GM23338 (cell line): Measurements from ENCODE around the gene SEC22B. TPM values are rescaled to one million over a fixed set of nuclear protein-coding genes. Genes with fewer than 3 reads are reported as not detected.
"Not testable (repeated sequence)": the region's sequence is repeated elsewhere in the genome, so short reads cannot be mapped to it uniquely, and the experiment has no call there.

Experiments used
- ATAC-seq: fragments of 200-7000 bp; cut with Tn5 transposase; 3 replicates; pipeline ENCODE4 v1.9.1; 2020
- DNase-seq: peaks from one replicate; pipeline ENCODE4 v3.0.0-alpha.2; 2015; ENCODE audit warnings: low spot score
- H2AFZ ChIP-seq: fragments of 200-600 bp; sonication (generic); 2 replicates; pipeline ENCODE4 v1.8.0; 2016; ENCODE audit warnings: antibody characterized with exemption, mild to moderate bottlenecking, moderate library complexity
- H3F3A ChIP-seq: fragments of 200-600 bp; sonication (generic); replicated peaks from 2 replicates; pipeline ENCODE4 v1.8.0; 2017; ENCODE audit warnings: antibody characterized with exemption, mixed run types, low read depth
- H3K27ac ChIP-seq: fragments of 200-600 bp; sonication (generic); 2 replicates; pipeline ENCODE4 v1.6.1; 2016; ENCODE audit warnings: low read depth
- H3K27me3 ChIP-seq: fragments of 200-600 bp; sonication (generic); 2 replicates; pipeline ENCODE4 v1.8.0; 2016; ENCODE audit warnings: mild to moderate bottlenecking, mixed run types, moderate library complexity; ENCODE audit not compliant: insufficient read depth
- H3K36me3 ChIP-seq: fragments of 200-600 bp; sonication (generic); 2 replicates; pipeline ENCODE4 v1.8.0; 2016; ENCODE audit warnings: mild to moderate bottlenecking; ENCODE audit not compliant: insufficient read depth
- H3K4me1 ChIP-seq: fragments of 200-600 bp; sonication (generic); 2 replicates; pipeline ENCODE4 v1.8.0; 2016; ENCODE audit warnings: mild to moderate bottlenecking, moderate library complexity; ENCODE audit not compliant: insufficient read depth
- H3K4me2 ChIP-seq: fragments of 200-600 bp; sonication (generic); 2 replicates; pipeline ENCODE4 v1.7.1; 2017; ENCODE audit warnings: mixed run types
- H3K4me3 ChIP-seq: fragments of 200-600 bp; sonication (generic); 2 replicates; pipeline ENCODE4 v1.6.1; 2016; ENCODE audit warnings: mixed run types
- H3K79me2 ChIP-seq: fragments of 200-600 bp; sonication (generic); replicated peaks from 2 replicates; pipeline ENCODE4 v1.8.0; 2017; ENCODE audit warnings: mild to moderate bottlenecking; ENCODE audit not compliant: insufficient read depth
- H3K9me2 ChIP-seq: fragments of 200-600 bp; sonication (generic); 2 replicates; pipeline ENCODE4 v1.8.0; 2017; ENCODE audit not compliant: insufficient read depth
- H4K20me1 ChIP-seq: fragments of 200-600 bp; sonication (generic); replicated peaks from 2 replicates; pipeline ENCODE4 v1.8.0; 2017; ENCODE audit warnings: mild to moderate bottlenecking; ENCODE audit not compliant: insufficient read depth
- H3K27ac Mint-ChIP-seq: 2 replicates; pipeline ENCODE4 v1.8.0; 2020; ENCODE audit warnings: inconsistent platforms, mild to moderate bottlenecking, moderate library complexity, mixed read lengths
- H3K27me3 Mint-ChIP-seq: 3 replicates; pipeline ENCODE4 v1.8.0; 2022; ENCODE audit warnings: low read depth, mild to moderate bottlenecking, moderate library complexity, mixed read lengths, inconsistent platforms; ENCODE audit not compliant: insufficient read depth, poor library complexity
- H3K36me3 Mint-ChIP-seq: 3 replicates; pipeline ENCODE4 v1.8.0; 2021; ENCODE audit warnings: low read depth, mild to moderate bottlenecking, inconsistent platforms, moderate library complexity, mixed read lengths
- H3K4me1 Mint-ChIP-seq: 3 replicates; pipeline ENCODE4 v1.8.0; 2020; ENCODE audit warnings: mild to moderate bottlenecking, inconsistent platforms, mixed read lengths
- H3K4me3 Mint-ChIP-seq: 3 replicates; pipeline ENCODE4 v1.8.0; 2021; ENCODE audit warnings: moderate library complexity, mild to moderate bottlenecking, inconsistent platforms, mixed read lengths
- H3K9me3 Mint-ChIP-seq: 3 replicates; pipeline ENCODE4 v1.8.0; 2020; ENCODE audit warnings: moderate library complexity, mild to moderate bottlenecking, inconsistent platforms, mixed read lengths
- polyA plus RNA-seq: library from polyadenylated mRNA; unstranded; fragments of >200 nt; fragmentation: Nextera tagmentation; extraction: Ambion mirVana; gene quantifications from 2 replicates; pipeline ENCODE4 v1.2.1, GENCODE V29; 2016
- total RNA-seq: library from RNA; depleted of rRNA; stranded (reverse); fragments of >200 nt; shearing (Covaris generic); gene quantifications from 2 replicates; pipeline ENCODE4 v1.2.3, GENCODE V29; 2014

SEC22B gene
- total and polyA plus RNA-seq, 2 experiments from 2014 or later = 14.2 to 17.6 TPM

DNA sequence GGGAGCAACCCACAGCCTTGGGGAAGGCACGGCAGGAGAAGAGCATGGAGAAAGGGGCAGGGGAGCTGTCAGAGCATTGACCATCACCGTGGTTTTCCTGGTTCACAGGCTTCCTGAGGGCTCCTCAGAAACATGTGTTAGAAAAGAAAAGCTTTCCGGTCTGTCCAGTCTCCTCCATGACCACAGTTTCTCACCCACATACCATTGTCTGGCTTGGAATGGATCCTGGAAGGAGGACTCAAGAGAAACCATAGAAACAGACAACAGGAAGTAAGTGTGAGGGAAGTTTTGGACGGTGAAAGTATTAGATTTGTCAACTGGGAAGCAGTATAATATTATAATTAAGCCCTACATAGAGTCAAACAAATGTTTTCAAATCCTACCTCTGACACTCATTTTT, 55.8 kb downstream of the SEC22B start:
- not testable (repeated sequence) for H3K4me3 Mint-ChIP-seq, H3K79me2 ChIP-seq, ATAC-seq, H3K27ac ChIP-seq, H3K27ac Mint-ChIP-seq, H4K20me1 ChIP-seq, H2AFZ ChIP-seq, H3K9me3 Mint-ChIP-seq, H3K4me1 ChIP-seq, H3K36me3 Mint-ChIP-seq, H3K36me3 ChIP-seq, H3F3A ChIP-seq, H3K27me3 ChIP-seq, DNase-seq, H3K27me3 Mint-ChIP-seq, H3K4me2 ChIP-seq, H3K9me2 ChIP-seq, H3K4me3 ChIP-seq, H3K4me1 Mint-ChIP-seq

- H3K27me3 ChIP-seq, H3K36me3 ChIP-seq, ATAC-seq, H2AFZ ChIP-seq, H3K27me3 Mint-ChIP-seq, DNase-seq, H3K4me3 Mint-ChIP-seq, H3K4me1 ChIP-seq, H3K27ac Mint-ChIP-seq, H3K9me3 Mint-ChIP-seq, H3K4me1 Mint-ChIP-seq, H3K36me3 Mint-ChIP-seq, H3K9me2 ChIP-seq, H3K4me3 ChIP-seq, H3F3A ChIP-seq, H4K20me1 ChIP-seq, H3K27ac ChIP-seq, H3K79me2 ChIP-seq, H3K4me2 ChIP-seq: not testable (repeated sequence)
These were observed 58.7 kb downstream of the SEC22B start for GRCh38 chr1:120117371-120118177.

GRCh38 chr1:120116094-120116493, 60.2 kb downstream of the SEC22B start:
- not testable (repeated sequence) for H3K27ac Mint-ChIP-seq, DNase-seq, H4K20me1 ChIP-seq, H3K9me3 Mint-ChIP-seq, H3K9me2 ChIP-seq, H3F3A ChIP-seq, H3K4me1 Mint-ChIP-seq, H3K4me3 ChIP-seq, H3K27me3 ChIP-seq, H2AFZ ChIP-seq, H3K27ac ChIP-seq, H3K36me3 Mint-ChIP-seq, H3K4me1 ChIP-seq, H3K27me3 Mint-ChIP-seq, H3K79me2 ChIP-seq, H3K4me3 Mint-ChIP-seq, H3K36me3 ChIP-seq, H3K4me2 ChIP-seq, ATAC-seq

- not testable (repeated sequence) for H3K27ac Mint-ChIP-seq, H3K79me2 ChIP-seq, H3K4me3 ChIP-seq, H3K4me3 Mint-ChIP-seq, H3K9me2 ChIP-seq, H3K4me2 ChIP-seq, H3K4me1 ChIP-seq, H3K27ac ChIP-seq, H3K27me3 ChIP-seq, H4K20me1 ChIP-seq, H3K4me1 Mint-ChIP-seq, H3F3A ChIP-seq, H3K36me3 Mint-ChIP-seq, DNase-seq, H3K27me3 Mint-ChIP-seq, H2AFZ ChIP-seq, H3K9me3 Mint-ChIP-seq, H3K36me3 ChIP-seq, ATAC-seq
These were observed 63.2 kb downstream of the SEC22B start for GRCh38 chr1:120113134-120113533.

GRCh38 chr1:120112212-120112611, 64.1 kb downstream of the SEC22B start:
- not testable (repeated sequence) for H3K27ac ChIP-seq, H3K36me3 ChIP-seq, H3K4me3 Mint-ChIP-seq, H3K27me3 Mint-ChIP-seq, H3K36me3 Mint-ChIP-seq, H3F3A ChIP-seq, H3K4me2 ChIP-seq, H3K4me1 ChIP-seq, H4K20me1 ChIP-seq, DNase-seq, ATAC-seq, H3K9me3 Mint-ChIP-seq, H3K27me3 ChIP-seq, H3K9me2 ChIP-seq, H3K4me3 ChIP-seq, H3K79me2 ChIP-seq, H3K4me1 Mint-ChIP-seq, H3K27ac Mint-ChIP-seq, H2AFZ ChIP-seq

DNA sequence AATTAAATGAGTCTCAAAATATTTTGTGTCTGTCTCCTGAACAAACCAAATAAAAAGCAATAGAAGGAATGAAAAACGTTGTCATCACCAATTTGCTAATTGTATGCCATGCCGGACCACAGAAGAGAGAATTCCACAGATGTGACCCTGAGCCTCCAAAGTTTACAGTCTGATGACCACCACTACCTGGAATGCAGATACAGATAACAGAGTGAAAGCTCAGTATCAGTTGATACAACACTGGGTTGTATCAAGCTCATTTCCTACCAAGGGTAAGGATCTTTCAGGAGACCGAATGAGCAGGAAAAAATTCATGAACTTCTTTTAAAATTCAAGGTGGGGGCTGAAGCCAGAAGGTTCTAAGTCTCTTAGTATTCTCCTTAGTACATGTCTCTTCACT, 64.5 kb downstream of the SEC22B start:
- H3K9me2 ChIP-seq, H3K4me1 Mint-ChIP-seq, H3K36me3 ChIP-seq, H3K4me3 ChIP-seq, H3K4me2 ChIP-seq, H3K4me3 Mint-ChIP-seq, H3K27me3 ChIP-seq, H3K9me3 Mint-ChIP-seq, H3K4me1 ChIP-seq, H4K20me1 ChIP-seq, H3F3A ChIP-seq, ATAC-seq, H3K27ac ChIP-seq, H3K79me2 ChIP-seq, H3K36me3 Mint-ChIP-seq, H3K27ac Mint-ChIP-seq, DNase-seq, H3K27me3 Mint-ChIP-seq, H2AFZ ChIP-seq: not testable (repeated sequence)

DNA sequence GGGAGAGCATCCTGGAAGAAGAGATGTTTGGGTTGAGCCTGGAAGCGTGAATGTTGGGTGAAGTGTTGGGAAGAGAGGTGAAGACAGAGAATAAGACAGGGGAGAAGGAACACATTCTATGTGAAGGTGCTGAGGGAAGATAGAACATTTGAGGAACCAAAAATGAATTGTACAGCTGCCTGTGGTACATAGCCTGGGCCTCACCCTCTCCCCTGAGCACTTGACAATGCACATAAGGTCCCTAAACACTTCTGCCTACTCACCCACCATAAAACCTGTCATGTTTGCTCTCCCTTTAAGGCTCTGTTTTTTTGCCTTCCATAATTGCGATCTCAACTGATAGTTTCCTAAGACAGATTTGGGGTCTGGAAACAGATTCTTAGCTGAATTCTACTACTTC, 65.3 kb downstream of the SEC22B start:
- H3K4me3 Mint-ChIP-seq, H3K79me2 ChIP-seq, H3K27me3 ChIP-seq, ATAC-seq, H3F3A ChIP-seq, H2AFZ ChIP-seq, H3K9me3 Mint-ChIP-seq, H3K4me2 ChIP-seq, H3K4me1 ChIP-seq, H4K20me1 ChIP-seq, DNase-seq, H3K36me3 ChIP-seq, H3K27ac ChIP-seq, H3K27me3 Mint-ChIP-seq, H3K4me1 Mint-ChIP-seq, H3K36me3 Mint-ChIP-seq, H3K4me3 ChIP-seq, H3K27ac Mint-ChIP-seq, H3K9me2 ChIP-seq: not testable (repeated sequence)
